ENCODE results near the gene JAM3.
"Not testable (repeated sequence)": the region's sequence is repeated elsewhere in the genome, so short reads cannot be mapped to it uniquely, and the experiment has no call there.

Gene JAM3

GRCh38 chr11:134098566-134099184 lies 29.8 kb downstream of the JAM3 start:
- DNase-seq (ENCODE audit: low read depth in 1 of 2, low spot score in 1 of 2), result no peak

GRCh38 chr11:134100171-134100570 lies 31.3 kb downstream of the JAM3 start:
- no peak for DNase-seq (ENCODE audit: low read depth in 1 of 2, low spot score in 1 of 2)

- DNase-seq (ENCODE audit: low read depth in 1 of 2, low spot score in 1 of 2), result no peak
Measured at GRCh38 chr11:134101282-134101681, 32.4 kb downstream of the JAM3 start.

- DNase-seq (ENCODE audit: low read depth in 1 of 2, low spot score in 1 of 2), result no peak
Measured at GRCh38 chr11:134110252-134110815, 41.5 kb downstream of the JAM3 start.

- not testable (repeated sequence) for DNase-seq (ENCODE audit: low read depth in 1 of 2, low spot score in 1 of 2)
Measured at GRCh38 chr11:134113787-134114186, 44.9 kb downstream of the JAM3 start.

- DNase-seq (ENCODE audit: low read depth in 1 of 2, low spot score in 1 of 2), result no peak
Measured at GRCh38 chr11:134116210-134116609, 47.3 kb downstream of the JAM3 start.

GRCh38 chr11:134118006-134118405 lies 49.1 kb downstream of the JAM3 start:
- no peak for DNase-seq (ENCODE audit: low read depth in 1 of 2, low spot score in 1 of 2)

GRCh38 chr11:134119094-134119493 lies 50.2 kb downstream of the JAM3 start:
- DNase-seq (ENCODE audit: low read depth in 1 of 2, low spot score in 1 of 2), result no peak

- DNase-seq (ENCODE audit: low read depth in 1 of 2, low spot score in 1 of 2), result no peak
Measured at GRCh38 chr11:134120143-134120850, 51.4 kb downstream of the JAM3 start.

- no peak for DNase-seq (ENCODE audit: low read depth in 1 of 2, low spot score in 1 of 2)
Measured at GRCh38 chr11:134120921-134121526, 52.2 kb downstream of the JAM3 start.

- DNase-seq (ENCODE audit: low read depth in 1 of 2, low spot score in 1 of 2), result no peak
Measured at GRCh38 chr11:134124660-134125451, 56.0 kb downstream of the JAM3 start.

GRCh38 chr11:134125507-134125906 lies 56.6 kb downstream of the JAM3 start:
- DNase-seq (ENCODE audit: low read depth in 1 of 2, low spot score in 1 of 2), result no peak

GRCh38 chr11:134126217-134126822 lies 57.4 kb downstream of the JAM3 start:
- DNase-seq (ENCODE audit: low read depth in 1 of 2, low spot score in 1 of 2), result no peak

- DNase-seq (ENCODE audit: low read depth in 1 of 2, low spot score in 1 of 2), result no peak
Measured at GRCh38 chr11:134131628-134132244, 62.9 kb downstream of the JAM3 start.

GRCh38 chr11:134132808-134133207 lies 63.9 kb downstream of the JAM3 start:
- no peak for DNase-seq (ENCODE audit: low read depth in 1 of 2, low spot score in 1 of 2)

- no peak for DNase-seq (ENCODE audit: low read depth in 1 of 2, low spot score in 1 of 2)
Measured at GRCh38 chr11:134134167-134134566, 65.3 kb downstream of the JAM3 start.

GRCh38 chr11:134138376-134138775 lies 69.5 kb downstream of the JAM3 start:
- no peak for DNase-seq (ENCODE audit: low read depth in 1 of 2, low spot score in 1 of 2)

- DNase-seq (ENCODE audit: low read depth in 1 of 2, low spot score in 1 of 2), result no peak
Measured at GRCh38 chr11:134139303-134139872, 70.5 kb downstream of the JAM3 start.

GRCh38 chr11:134139873-134140331 lies 71.0 kb downstream of the JAM3 start:
- no peak for DNase-seq (ENCODE audit: low read depth in 1 of 2, low spot score in 1 of 2)

GRCh38 chr11:134140961-134141490 lies 72.2 kb downstream of the JAM3 start:
- DNase-seq (ENCODE audit: low read depth in 1 of 2, low spot score in 1 of 2), result no peak

All from activated T-helper 1 cell treated with anti-CD3 and anti-CD28 coated beads, Interleukin-2, amount 50 U/mL, for 16 hours (primary cell).